HG03103 (cell line): ENCODE measurements around the gene PCIF1.
"Not testable (repeated sequence)": the region's sequence is repeated elsewhere in the genome, so short reads cannot be mapped to it uniquely, and the experiment has no call there.

Experiments
- ATAC-seq: cut with Tn5 transposase; IDR thresholded peaks from one replicate; pipeline ENCODE4 v1.9.1; 2021; ENCODE audit warnings: low read depth; ENCODE audit not compliant: unreplicated experiment

Gene PCIF1

GRCh38 chr20:45988830-45989229 is 54.3 kb downstream of the PCIF1 start:
- ATAC-seq: not testable (repeated sequence)

- no peak for ATAC-seq
Measured at GRCh38 chr20:45991616-45992015, 57.1 kb downstream of the PCIF1 start.

- ATAC-seq: no peak
Measured at GRCh38 chr20:45993197-45993951, 58.9 kb downstream of the PCIF1 start.

GRCh38 chr20:45994761-45995493 is 60.4 kb downstream of the PCIF1 start:
- no peak for ATAC-seq

GRCh38 chr20:45995495-45996097 is 61.1 kb downstream of the PCIF1 start:
- ATAC-seq: not testable (repeated sequence)

GRCh38 chr20:45997187-45997586 is 62.7 kb downstream of the PCIF1 start:
- ATAC-seq: no peak
